H1 (cell line): Measurements from ENCODE around the gene F2RL2. TPM values are rescaled to one million over a fixed set of nuclear protein-coding genes. Genes with fewer than 3 reads are reported as not detected.

Experiments
- CTCF ChIA-PET: fragments of 300-600 bp; sonication (Branson Sonifier 250); formaldehyde crosslinking; loops from one replicate; lab custom pipeline; 2021; ENCODE audit not compliant: partially characterized antibody; lab: Charles Lee
- POLR2A ChIA-PET: fragments of 300-600 bp; sonication (Branson Sonifier 250); formaldehyde crosslinking; loops from one replicate; lab custom pipeline; 2021; ENCODE audit warnings: inconsistent platforms; ENCODE audit not compliant: partially characterized antibody; lab: Charles Lee
- DNase-seq, 2 experiments: peaks; one replicate each; pipeline versions ENCODE4 v3.0.0 to v3.0.0-alpha.2; 2010 to 2022; ENCODE audit warnings: low spot score in 2 of 2, low read depth in 1 of 2, mixed read lengths in 1 of 2
- FAIRE-seq: peaks from 2 replicates; lab custom pipeline; 2011; peaks lifted over from hg19 to GRCh38; lab: Jason Lieb, UNC
- H2AFZ ChIP-seq: 2 replicates; pipeline ENCODE4 v1.8.1; 2012; ENCODE audit warnings: low read length, inconsistent platforms
- H2AK5ac ChIP-seq: 2 replicates; pipeline ENCODE4 v1.6.1; 2013; ENCODE audit warnings: low read depth, low read length
- H2BK120ac ChIP-seq: replicated peaks from 2 replicates; pipeline ENCODE3; 2013; ENCODE audit warnings: low read depth, low read length, inconsistent platforms
- H2BK12ac ChIP-seq: 2 replicates; pipeline ENCODE4 v1.6.1; 2013; ENCODE audit warnings: low read depth, low read length
- H2BK15ac ChIP-seq: 2 replicates; pipeline ENCODE4 v1.6.1; 2013; ENCODE audit warnings: low read length
- H2BK20ac ChIP-seq: 2 replicates; pipeline ENCODE4 v1.6.1; 2013; ENCODE audit warnings: low read length
- H2BK5ac ChIP-seq: 2 replicates; pipeline ENCODE4 v1.6.1; 2013; ENCODE audit warnings: low read depth, low read length
- H3K14ac ChIP-seq: 2 replicates; pipeline ENCODE4 v1.6.1; 2013; ENCODE audit warnings: inconsistent platforms; ENCODE audit not compliant: insufficient read length
- H3K18ac ChIP-seq: 2 replicates; pipeline ENCODE4 v1.6.1; 2013; ENCODE audit warnings: low read length; ENCODE audit errors: extremely low read depth
- H3K23ac ChIP-seq: 2 replicates; pipeline ENCODE4 v1.6.1; 2013; ENCODE audit warnings: inconsistent platforms; ENCODE audit not compliant: insufficient read length
- H3K23me2 ChIP-seq: 2 replicates; pipeline ENCODE4 v1.6.1; 2013; ENCODE audit warnings: low read depth, low read length
- H3K27ac ChIP-seq: 2 replicates; pipeline ENCODE4 v1.6.1; 2011; ENCODE audit warnings: low read depth, low read length, inconsistent platforms
- H3K27me3 ChIP-seq, 4 experiments: replicated peaks in 1 of 4; 1 replicate in 1 of 4; 2 replicates in 3 of 4; pipeline versions ENCODE4 v1.6.1 to v1.8.1; 2011 to 2013; ENCODE audit warnings: low read length in 3 of 4, mild to moderate bottlenecking in 3 of 4, inconsistent platforms in 2 of 4, mixed read lengths in 2 of 4, moderate library complexity in 1 of 4; ENCODE audit not compliant: control insufficient read depth in 3 of 4, insufficient read depth in 3 of 4; ENCODE audit errors: extremely low read depth in 1 of 4
- H3K36me3 ChIP-seq, 4 experiments: 2 replicates each; pipeline versions ENCODE4 v1.6.1 to v1.8.1; 2011 to 2013; ENCODE audit warnings: mild to moderate bottlenecking in 4 of 4, low read length in 3 of 4, moderate library complexity in 2 of 4, control low read depth in 1 of 4, inconsistent platforms in 1 of 4; ENCODE audit not compliant: insufficient read depth in 4 of 4, control insufficient read depth in 2 of 4
- H3K4ac ChIP-seq: replicated peaks from 2 replicates; pipeline ENCODE3; 2013; ENCODE audit warnings: low read length, low read depth, mixed read lengths, inconsistent platforms; ENCODE audit not compliant: insufficient read length
- H3K4me1 ChIP-seq, 4 experiments: replicated peaks in 1 of 4; 1 replicate in 1 of 4; 2 replicates in 3 of 4; pipeline versions ENCODE4 v1.6.1 to v1.8.1; 2011 to 2013; ENCODE audit warnings: low read length in 3 of 4, inconsistent platforms in 2 of 4, mixed read lengths in 1 of 4; ENCODE audit not compliant: insufficient read depth in 4 of 4, control insufficient read depth in 3 of 4
- H3K4me2 ChIP-seq, 2 experiments: 2 replicates each; pipeline versions ENCODE4 v1.6.1 to v1.8.1; 2011 to 2013; ENCODE audit warnings: low read depth in 2 of 2, low read length in 2 of 2, control low read depth in 1 of 2, inconsistent platforms in 1 of 2, mild to moderate bottlenecking in 1 of 2; ENCODE audit not compliant: insufficient read depth in 1 of 2
- H3K4me3 ChIP-seq, 4 experiments: fragments of 200-600, 300-600 bp in 1 of 4; sonication (generic), shearing (Covaris generic), sonication (Bioruptor Twin) in 1 of 4; 2 replicates each; pipeline versions ENCODE4 v1.5.1 to v1.8.1; 2011 to 2016; ENCODE audit warnings: low read length in 4 of 4, low read depth in 3 of 4, control low read depth in 2 of 4, inconsistent platforms in 2 of 4, mild to moderate bottlenecking in 2 of 4, mixed read lengths in 1 of 4, moderate library complexity in 1 of 4; ENCODE audit not compliant: insufficient read depth in 2 of 4; ENCODE audit errors: extremely low read depth in 1 of 4
- H3K56ac ChIP-seq: replicated peaks from 2 replicates; pipeline ENCODE3; 2013; ENCODE audit warnings: low read depth, mild to moderate bottlenecking, mixed read lengths, low read length, inconsistent platforms; ENCODE audit not compliant: insufficient read length
- H3K79me1 ChIP-seq: 2 replicates; pipeline ENCODE4 v1.6.1; 2013; ENCODE audit warnings: low read depth, low read length, control low read depth
- H3K79me2 ChIP-seq, 2 experiments: 2 replicates each; pipeline versions ENCODE4 v1.6.1 to v1.8.1; 2012 to 2013; ENCODE audit warnings: low read length in 2 of 2, mild to moderate bottlenecking in 2 of 2, inconsistent platforms in 1 of 2; ENCODE audit not compliant: insufficient read depth in 2 of 2, control insufficient read depth in 1 of 2
- H3K9ac ChIP-seq, 4 experiments: replicated peaks in 1 of 4; 1 replicate in 1 of 4; 2 replicates in 3 of 4; pipeline versions ENCODE4 v1.6.1 to v1.8.1; 2011 to 2013; ENCODE audit warnings: low read depth in 3 of 4, low read length in 3 of 4, control low read depth in 2 of 4, mild to moderate bottlenecking in 2 of 4, moderate library complexity in 2 of 4, inconsistent platforms in 1 of 4; ENCODE audit errors: extremely low read depth in 1 of 4
- H3K9me3 ChIP-seq, 2 experiments: 2 replicates each; pipeline versions ENCODE4 v1.6.1 to v1.8.1; 2012 to 2013; ENCODE audit warnings: mild to moderate bottlenecking in 2 of 2, moderate library complexity in 2 of 2, control low read depth in 1 of 2, inconsistent platforms in 1 of 2, low read depth in 1 of 2, low read length in 1 of 2, mixed read lengths in 1 of 2; ENCODE audit not compliant: insufficient read depth in 2 of 2
- H4K20me1 ChIP-seq, 2 experiments: replicated peaks in 1 of 2; 2 replicates each; pipeline versions ENCODE3 to v1.8.1; 2011 to 2013; ENCODE audit warnings: inconsistent platforms in 2 of 2, low read length in 2 of 2, mild to moderate bottlenecking in 1 of 2; ENCODE audit not compliant: insufficient read depth in 2 of 2, control insufficient read depth in 1 of 2
- H4K5ac ChIP-seq: 2 replicates; pipeline ENCODE4 v1.6.1; 2013; ENCODE audit warnings: low read length, low read depth, mixed read lengths, inconsistent platforms; ENCODE audit not compliant: insufficient read length
- H4K8ac ChIP-seq: 2 replicates; pipeline ENCODE4 v1.8.0; 2013; ENCODE audit warnings: mild to moderate bottlenecking, moderate library complexity, low read length, inconsistent platforms; ENCODE audit not compliant: insufficient read depth; ENCODE audit errors: extremely low read depth
- H4K91ac ChIP-seq: replicated peaks from 2 replicates; pipeline ENCODE3; 2013; ENCODE audit warnings: low read length, mixed read lengths, inconsistent platforms; ENCODE audit not compliant: insufficient read length
- CEBPB ChIP-seq: IDR thresholded peaks from 2 replicates; pipeline ENCODE4 v1.6.1; 2012; ENCODE audit warnings: low read depth, low read length
- CTBP2 ChIP-seq: IDR thresholded peaks from 2 replicates; pipeline ENCODE4 v1.7.0; 2011; ENCODE audit warnings: borderline replicate concordance, mild to moderate bottlenecking, moderate library complexity, mixed read lengths, low read length; ENCODE audit not compliant: insufficient read depth, insufficient read length
- FOSL1 ChIP-seq: IDR thresholded peaks from 2 replicates; pipeline ENCODE4 v1.6.1; 2011; ENCODE audit warnings: mild to moderate bottlenecking, low read depth, low read length, moderate library complexity; ENCODE audit not compliant: insufficient read depth
- GABPA ChIP-seq: IDR thresholded peaks from 2 replicates; pipeline ENCODE4 v1.6.1; 2011; ENCODE audit warnings: mild to moderate bottlenecking, low read length, moderate library complexity, borderline replicate concordance; ENCODE audit not compliant: insufficient read depth
- KDM4A ChIP-seq: IDR thresholded peaks from one replicate; pipeline ENCODE4 v1.7.1; 2012; ENCODE audit warnings: low read depth, mild to moderate bottlenecking, moderate library complexity, low read length, inconsistent platforms; ENCODE audit not compliant: severe bottlenecking
- KDM5A ChIP-seq: fragments of 200-600 bp; IDR thresholded peaks from 2 replicates; pipeline ENCODE4 v1.7.1; 2012; ENCODE audit warnings: mild to moderate bottlenecking, low read length, inconsistent platforms, mixed read lengths
- POLR2A ChIP-seq, 2 experiments: IDR thresholded peaks; 1 replicate in 1 of 2; 2 replicates in 1 of 2; pipeline ENCODE4 v1.6.1; 2011; ENCODE audit warnings: low read depth in 2 of 2, low read length in 2 of 2, mild to moderate bottlenecking in 2 of 2; ENCODE audit errors: control extremely low read depth in 1 of 2
- SIX5 ChIP-seq: IDR thresholded peaks from 2 replicates; pipeline ENCODE4 v1.6.1; 2011; ENCODE audit warnings: mild to moderate bottlenecking, low read depth, low read length
- SP1 ChIP-seq: IDR thresholded peaks from 2 replicates; pipeline ENCODE4 v1.6.1; 2011; ENCODE audit warnings: low read depth, low read length
- SRF ChIP-seq: IDR thresholded peaks from 2 replicates; pipeline ENCODE4 v1.6.1; 2011; ENCODE audit warnings: mild to moderate bottlenecking, low read depth, low read length, moderate library complexity
- TCF12 ChIP-seq: IDR thresholded peaks from 2 replicates; pipeline ENCODE4 v1.6.1; 2011; ENCODE audit warnings: low read depth, mild to moderate bottlenecking, low read length
- WGBS, 2 experiments: shearing (Covaris generic) in 1 of 2; methylation state at CpG; one replicate each; pipeline versions ENCODE4 v1.1.6 to v1.1.7; 2013 to 2015; ENCODE audit warnings: low lambda C conversion rate in 2 of 2, mixed read lengths in 2 of 2, inconsistent platforms in 1 of 2, low coverage in 1 of 2, missing lambda C conversion rate in 1 of 2; ENCODE audit not compliant: insufficient replicate concordance in 2 of 2, insufficient coverage in 1 of 2, insufficient read length in 1 of 2; ENCODE audit errors: extremely low coverage in 1 of 2, missing lambda C conversion rate in 1 of 2; 5-methylcytosine and 5-hydroxymethylcytosine counted together
- polyA plus RNA-seq, 7 experiments: library from polyadenylated mRNA; depleted of rRNA in 3 of 7; stranded (reverse) in 5 of 7; unstranded in 2 of 7; fragments of >200 nt in 5 of 7; fragments of 200-250 nt in 2 of 7; gene quantifications; 1 replicate in 5 of 7; 2 replicates in 1 of 7; 4 replicates in 1 of 7; pipeline versions ENCODE4 v1.2.1 to v1.2.3, GENCODE V29; 2011 to 2013; ENCODE audit warnings: missing spikeins in 2 of 7, mixed read lengths in 2 of 7
- total RNA-seq: library from RNA; stranded (reverse); fragmentation: NEBNext Ultra II Directional; extraction: Animal tissue kit (Norgen Biotek cat#: 25700); gene quantifications from 2 replicates; pipeline ENCODE4 v1.2.1, GENCODE V29; 2021
- TF ChIP-seq, protein P1 (sequence below): IDR thresholded peaks from 2 replicates; pipeline ENCODE4 v1.6.1; 2012; ENCODE audit warnings: low read length, inconsistent platforms
- TF ChIP-seq, protein P2 (sequence below): IDR thresholded peaks from 2 replicates; pipeline ENCODE4 v1.6.1; 2012; ENCODE audit warnings: inconsistent platforms

F2RL2 gene
- total and polyA plus RNA-seq, 2 of the 8 experiments (the other 6 are each of a cell fraction or from before 2014, with no cell fraction given), result 0.03 to 0.07 TPM

DNA sequence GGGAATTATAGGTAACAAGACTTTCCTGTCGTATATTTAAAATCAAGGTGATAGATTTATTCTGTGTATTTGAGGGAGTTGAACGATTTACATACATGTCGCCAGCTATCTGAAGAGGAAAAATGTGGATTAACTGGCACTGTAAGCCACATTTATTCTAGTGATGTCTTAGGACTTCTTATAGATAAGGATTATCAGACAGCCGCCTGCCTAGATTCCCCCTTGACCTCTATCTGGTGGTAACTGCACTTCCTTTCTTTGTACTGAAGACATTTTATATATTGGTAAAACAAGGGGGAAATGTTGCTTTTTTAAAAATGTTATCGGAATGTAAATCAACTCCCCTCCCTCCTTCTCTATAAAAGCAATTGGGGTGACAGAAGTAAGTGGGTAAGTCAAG is 39.3 kb upstream of the F2RL2 start:
- no peak for DNase-seq
- no peak overlapping the region for H2BK12ac ChIP-seq
- H3K9ac ChIP-seq, result no peak overlapping the region
- H3K4ac ChIP-seq, result no peak overlapping the region
- H3K79me1 ChIP-seq, result no peaks in the 10 kb centered on the region
- no peak overlapping the region for H2AFZ ChIP-seq
- H3K9me3 ChIP-seq, result no peaks in the 10 kb centered on the region
- no peaks in the 10 kb centered on the region for H3K79me2 ChIP-seq
- no peak overlapping the region for H2BK120ac ChIP-seq
- peaks cover 0 to 3% of the 10 kb centered on the region in 2 experiments for H4K20me1 ChIP-seq
- no peak overlapping the region for H3K18ac ChIP-seq
- no peak overlapping the region for H3K4me2 ChIP-seq
- H3K14ac ChIP-seq, result no peak overlapping the region
- FAIRE-seq, result no peak
- no peak overlapping the region for H4K5ac ChIP-seq
- H3K27me3 ChIP-seq, result no peaks in the 10 kb centered on the region
- ChIA-PET CTCF (interaction anchor here (0.6 to 1.0 kb wide), 5 partner anchors 12 to 468 kb away, joined by 3 read pairs; no protein-coding TSS in a partner anchor), POLR2A (no interaction called here)
- no peak overlapping the region for H2BK5ac ChIP-seq
- H3K36me3 ChIP-seq, result peaks cover 0 to 7% (median 3%) of the 10 kb centered on the region in 4 experiments; a peak in 4 of 8 replicates
- H3K23me2 ChIP-seq, result no peaks in the 10 kb centered on the region
- H3K4me3 ChIP-seq, result no peak overlapping the region
- no peak overlapping the region for H2BK15ac ChIP-seq
- no peak overlapping the region for H3K23ac ChIP-seq
- no peak overlapping the region for H2AK5ac ChIP-seq
- H3K4me1 ChIP-seq, result no peaks in the 10 kb centered on the region
- H3K27ac ChIP-seq, result no peak overlapping the region
- H4K8ac ChIP-seq, result no peak overlapping the region
- 81% methylated on average over 5 of the region's 5 CpGs; no CpG with 5 or more reads in 1 of the 2 experiments for WGBS, 2 experiments
- H2BK20ac ChIP-seq, result no peak overlapping the region
- H3K56ac ChIP-seq, result no peak overlapping the region
- H4K91ac ChIP-seq, result no peak overlapping the region
- TF ChIP-seq, protein P1, sequence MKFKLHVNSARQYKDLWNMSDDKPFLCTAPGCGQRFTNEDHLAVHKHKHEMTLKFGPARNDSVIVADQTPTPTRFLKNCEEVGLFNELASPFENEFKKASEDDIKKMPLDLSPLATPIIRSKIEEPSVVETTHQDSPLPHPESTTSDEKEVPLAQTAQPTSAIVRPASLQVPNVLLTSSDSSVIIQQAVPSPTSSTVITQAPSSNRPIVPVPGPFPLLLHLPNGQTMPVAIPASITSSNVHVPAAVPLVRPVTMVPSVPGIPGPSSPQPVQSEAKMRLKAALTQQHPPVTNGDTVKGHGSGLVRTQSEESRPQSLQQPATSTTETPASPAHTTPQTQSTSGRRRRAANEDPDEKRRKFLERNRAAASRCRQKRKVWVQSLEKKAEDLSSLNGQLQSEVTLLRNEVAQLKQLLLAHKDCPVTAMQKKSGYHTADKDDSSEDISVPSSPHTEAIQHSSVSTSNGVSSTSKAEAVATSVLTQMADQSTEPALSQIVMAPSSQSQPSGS, result no peak
- TF ChIP-seq SIX5, result no peak
- no peak for TF ChIP-seq TCF12
- no peak for TF ChIP-seq CTBP2
- no peak for TF ChIP-seq CEBPB
- no peak for TF ChIP-seq SRF
- TF ChIP-seq, protein P2, sequence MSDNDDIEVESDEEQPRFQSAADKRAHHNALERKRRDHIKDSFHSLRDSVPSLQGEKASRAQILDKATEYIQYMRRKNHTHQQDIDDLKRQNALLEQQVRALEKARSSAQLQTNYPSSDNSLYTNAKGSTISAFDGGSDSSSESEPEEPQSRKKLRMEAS, result no peak
- TF ChIP-seq FOSL1, result no peak
- TF ChIP-seq KDM4A, result no peak
- no peak for TF ChIP-seq POLR2A (IDR thresholded peaks at IDR 0.05; ENCODE audit: control extremely low read depth in 1 of 2, low read depth in 2 of 2, low read length in 2 of 2)
- TF ChIP-seq KDM5A, result no peak
- TF ChIP-seq GABPA, result no peak
- TF ChIP-seq SP1, result no peak
